Activated CD8-positive, alpha-beta memory T cell treated with anti-CD3 and anti-CD28 coated beads, Interleukin-2, amount 10 ng/mL, durations not matched to agents 7 days and 5 days (primary cell): ENCODE data around the gene PIK3R5. TPM values are rescaled to one million over a fixed set of nuclear protein-coding genes. Genes with fewer than 3 reads are reported as not detected.
"Not testable (repeated sequence)": the region's sequence is repeated elsewhere in the genome, so short reads cannot be mapped to it uniquely, and the experiment has no call there.

Experiments used
- ATAC-seq: fragments of 150-1000 bp; cut with Tn5 transposase; one replicate; pipeline ENCODE4 v1.10.0; 2021; ENCODE audit warnings: moderate library complexity
- CTCF ChIA-PET: fragments of 350-600 bp; sonication (Branson Sonifier 250); formaldehyde crosslinking; loops from one replicate; lab custom pipeline; 2021; ENCODE audit warnings: antibody characterized with exemption; lab: Charles Lee
- DNase-seq: peaks from one replicate; pipeline ENCODE4 v3.0.0-alpha.2; 2020
- H3K27ac Mint-ChIP-seq: one replicate; pipeline ENCODE4 v1.8.0; 2021; ENCODE audit warnings: mild to moderate bottlenecking, mixed read lengths
- H3K27me3 Mint-ChIP-seq: one replicate; pipeline ENCODE4 v1.8.0; 2021; ENCODE audit warnings: mixed read lengths
- H3K36me3 Mint-ChIP-seq: one replicate; pipeline ENCODE4 v1.8.0; 2021; ENCODE audit warnings: mild to moderate bottlenecking, mixed read lengths
- H3K4me1 Mint-ChIP-seq: one replicate; pipeline ENCODE4 v1.8.0; 2021; ENCODE audit warnings: mixed read lengths
- H3K4me3 Mint-ChIP-seq: one replicate; pipeline ENCODE4 v1.8.0; 2021; ENCODE audit warnings: mild to moderate bottlenecking, moderate library complexity, mixed read lengths
- H3K9me3 Mint-ChIP-seq: one replicate; pipeline ENCODE4 v1.8.0; 2022; ENCODE audit warnings: low read depth, mixed read lengths
- total RNA-seq, 2 experiments: library from RNA; stranded (reverse); gene quantifications; one replicate each; pipeline ENCODE4 v1.2.3, GENCODE V29; 2021

PIK3R5 gene
- total RNA-seq, 2 experiments from 2014 or later = 48.9 to 51.2 TPM

DNA sequence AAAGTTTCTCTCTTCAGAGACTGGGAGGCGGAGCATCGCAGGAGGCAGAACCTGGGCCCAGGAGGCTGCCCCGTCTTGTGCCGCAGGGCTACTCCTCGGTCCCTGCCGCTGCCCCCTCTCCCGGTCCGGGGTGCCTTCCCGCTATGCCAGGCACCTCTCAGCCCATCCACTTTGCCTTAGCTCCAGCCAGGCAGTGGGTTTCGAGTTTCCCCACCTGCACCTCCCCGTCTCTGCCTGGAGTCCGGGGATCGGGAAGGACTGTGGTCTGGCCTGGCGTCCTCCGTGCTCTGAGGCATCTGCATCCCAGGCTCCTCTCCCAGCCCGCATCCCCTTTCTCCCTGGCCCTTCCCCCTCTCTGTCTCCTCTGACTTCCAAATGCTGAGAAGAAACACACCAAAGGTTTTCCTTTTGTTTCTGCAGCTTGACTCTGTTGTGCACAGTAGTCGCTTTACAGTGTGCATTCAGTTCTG, 71.3 kb downstream of the PIK3R5 start:
- H3K27me3 Mint-ChIP-seq = no peaks in the 10 kb centered on the region
- peaks cover 38% of the 10 kb centered on the region for H3K36me3 Mint-ChIP-seq
- no peaks in the 10 kb centered on the region for H3K9me3 Mint-ChIP-seq
- CTCF ChIA-PET = interaction anchor here (0.8 to 3.4 kb wide), 8 partner anchors 10 to 102 kb away, joined by 3 to 18 read pairs (median 5); partner anchors contain the start of gene PIK3R6
- DNase-seq = no peak
- no peak overlapping the region for H3K4me3 Mint-ChIP-seq
- H3K27ac Mint-ChIP-seq = no peak overlapping the region
- H3K4me1 Mint-ChIP-seq = peaks cover 54% of the 10 kb centered on the region
- ATAC-seq = no peak

DNA sequence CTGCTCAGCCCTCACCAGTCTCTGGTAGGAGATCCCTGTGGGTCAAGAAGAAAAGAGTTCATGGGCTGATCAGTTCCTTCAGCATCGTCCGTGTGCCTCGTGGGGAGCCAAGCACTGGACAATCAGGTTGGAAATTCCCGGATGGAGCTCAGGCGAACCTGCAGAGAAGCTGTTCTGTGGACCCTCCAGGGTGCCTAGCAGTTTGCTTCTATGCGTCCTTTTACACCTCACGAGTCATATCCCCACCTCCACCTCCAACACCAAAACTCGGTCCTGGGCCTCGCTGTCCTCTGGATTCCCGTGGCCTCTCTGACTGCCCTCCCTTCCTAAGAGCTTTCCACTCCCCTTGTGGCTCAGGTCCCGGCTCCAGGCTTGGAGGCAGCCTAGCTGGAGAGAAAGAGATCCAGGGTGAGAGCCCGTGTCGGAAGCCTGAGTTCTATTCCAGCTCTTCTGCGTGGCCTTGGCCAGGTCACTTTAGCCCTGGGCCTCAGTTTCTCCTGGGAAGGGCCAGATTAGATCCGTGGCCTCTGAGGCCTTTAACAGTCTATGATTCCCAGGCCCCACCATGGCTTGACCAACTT, 71.8 kb downstream of the PIK3R5 start:
- CTCF ChIA-PET = interaction anchor here (1.2 to 3.4 kb wide), 4 partner anchors 11 to 102 kb away, joined by 3 to 18 read pairs (median 6); no protein-coding TSS in a partner anchor
- Mint-ChIP-seq H3K36me3 (peaks cover 35% of the 10 kb centered on the region), H3K4me3 (no peak overlapping the region), H3K9me3 (no peaks in the 10 kb centered on the region), H3K27ac (no peak overlapping the region), H3K27me3 (no peaks in the 10 kb centered on the region), H3K4me1 (peaks cover 49% of the 10 kb centered on the region)
- DNase-seq (no peak), ATAC-seq (no peak)

- CTCF ChIA-PET = interaction anchor here (0.8 to 1.4 kb wide), 2 partner anchors 31 to 107 kb away, joined by 3 read pairs; no protein-coding TSS in a partner anchor
- Mint-ChIP-seq H3K27me3 (no peaks in the 10 kb centered on the region), H3K36me3 (peaks cover 32% of the 10 kb centered on the region), H3K4me1 (peaks cover 42% of the 10 kb centered on the region), H3K27ac (peak overlapping the region; percentile 25), H3K9me3 (no peaks in the 10 kb centered on the region), H3K4me3 (no peak overlapping the region)
- ATAC-seq (no peak), DNase-seq (no peak)
Measured at GRCh38 chr17:8893059-8893458, 72.4 kb downstream of the PIK3R5 start.

GRCh38 chr17:8892338-8892690, 73.2 kb downstream of the PIK3R5 start:
- ATAC-seq (peak; percentile 56), DNase-seq (no peak)

GRCh38 chr17:8890671-8891070, 74.8 kb downstream of the PIK3R5 start:
- CTCF ChIA-PET = interaction anchor here (2.0 to 2.2 kb wide), 2 partner anchors 103 to 107 kb away, joined by 4 to 8 read pairs; no protein-coding TSS in a partner anchor
- Mint-ChIP-seq H3K4me1 (peaks cover 25% of the 10 kb centered on the region), H3K36me3 (peaks cover 38% of the 10 kb centered on the region), H3K27me3 (no peaks in the 10 kb centered on the region), H3K4me3 (no peak overlapping the region), H3K27ac (no peak overlapping the region), H3K9me3 (no peaks in the 10 kb centered on the region)
- DNase-seq (no peak), ATAC-seq (no peak)

More at GRCh38 chr17:8892338-8892690, 73.2 kb downstream of the PIK3R5 start:
- H3K27ac Mint-ChIP-seq = peak overlapping the region; percentile 65
- H3K4me3 Mint-ChIP-seq = no peak overlapping the region
- no peaks in the 10 kb centered on the region for H3K9me3 Mint-ChIP-seq
- CTCF ChIA-PET = interaction anchor here (0.7 to 1.4 kb wide), 4 partner anchors 30 to 140 kb away, joined by 3 to 6 read pairs (median 3); no protein-coding TSS in a partner anchor
- no peaks in the 10 kb centered on the region for H3K27me3 Mint-ChIP-seq
- peaks cover 30% of the 10 kb centered on the region for H3K36me3 Mint-ChIP-seq
- peaks cover 36% of the 10 kb centered on the region for H3K4me1 Mint-ChIP-seq

DNA sequence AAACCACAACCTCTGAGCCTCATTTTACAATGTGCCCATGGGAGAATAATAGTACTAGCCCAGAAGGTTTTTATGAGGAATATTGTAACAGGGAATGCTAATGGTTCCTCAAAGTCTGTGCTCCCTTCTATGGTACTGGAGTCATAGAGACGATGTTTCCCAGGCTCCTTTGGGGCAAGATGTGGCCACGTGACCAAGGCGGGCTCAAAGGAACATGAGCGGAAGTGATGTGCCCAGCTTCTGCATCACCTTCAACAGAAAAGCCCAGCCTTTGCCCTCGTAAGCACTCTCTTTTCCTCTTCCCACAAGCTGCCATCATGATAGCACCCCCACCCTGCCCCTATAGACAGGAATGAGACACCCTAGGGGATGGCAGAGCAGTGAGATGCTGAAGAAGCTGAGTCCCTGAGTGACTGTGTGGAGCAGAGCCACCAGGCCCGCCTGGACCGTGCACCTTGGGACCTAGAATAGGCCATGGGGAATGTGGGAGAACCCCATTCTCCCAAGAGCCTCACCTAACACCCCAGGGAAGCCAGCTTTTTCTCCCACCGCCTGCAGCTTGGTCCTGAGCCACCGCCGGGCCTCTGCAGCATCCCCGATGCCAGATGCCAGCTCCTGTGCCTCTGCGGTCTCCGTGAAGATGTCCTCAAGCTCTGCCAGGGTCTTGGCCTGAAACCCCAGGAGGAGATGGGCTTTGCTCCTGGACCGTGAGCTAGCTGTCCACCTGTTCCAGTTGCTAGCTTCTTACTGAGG, 75.9 kb downstream of the PIK3R5 start:
- H3K4me3 Mint-ChIP-seq = no peak overlapping the region
- no peaks in the 10 kb centered on the region for H3K27me3 Mint-ChIP-seq
- CTCF ChIA-PET = interaction anchor here (0.8 to 2.2 kb wide), 4 partner anchors 12 to 144 kb away, joined by 3 to 8 read pairs (median 4); no protein-coding TSS in a partner anchor
- peaks cover 36% of the 10 kb centered on the region for H3K36me3 Mint-ChIP-seq
- H3K9me3 Mint-ChIP-seq = no peaks in the 10 kb centered on the region
- ATAC-seq (no peak), DNase-seq (no peak)
- H3K27ac Mint-ChIP-seq = no peak overlapping the region
- peaks cover 15% of the 10 kb centered on the region for H3K4me1 Mint-ChIP-seq

GRCh38 chr17:8888704-8889302, 76.7 kb downstream of the PIK3R5 start:
- no peaks in the 10 kb centered on the region for H3K9me3 Mint-ChIP-seq
- H3K36me3 Mint-ChIP-seq = peaks cover 41% of the 10 kb centered on the region
- H3K27ac Mint-ChIP-seq = no peak overlapping the region
- H3K27me3 Mint-ChIP-seq = no peaks in the 10 kb centered on the region
- H3K4me3 Mint-ChIP-seq = no peak overlapping the region
- ATAC-seq = no peak
- no peak for DNase-seq
- CTCF ChIA-PET = interaction anchor here (0.8 to 2.2 kb wide), 3 partner anchors 12 to 143 kb away, joined by 3 to 8 read pairs (median 3); no protein-coding TSS in a partner anchor
- peaks cover 12% of the 10 kb centered on the region for H3K4me1 Mint-ChIP-seq

- ATAC-seq (no peak), DNase-seq (no peak)
- CTCF ChIA-PET = interaction anchor here (1.2 to 2.2 kb wide), 2 partner anchors 110 to 142 kb away, joined by 3 to 8 read pairs; no protein-coding TSS in a partner anchor
- peaks cover 44% of the 10 kb centered on the region for H3K36me3 Mint-ChIP-seq
- no peaks in the 10 kb centered on the region for H3K9me3 Mint-ChIP-seq
- peaks cover 12% of the 10 kb centered on the region for H3K4me1 Mint-ChIP-seq
- no peak overlapping the region for H3K4me3 Mint-ChIP-seq
- no peaks in the 10 kb centered on the region for H3K27me3 Mint-ChIP-seq
- H3K27ac Mint-ChIP-seq = no peak overlapping the region
Measured at GRCh38 chr17:8887834-8888703, 77.4 kb downstream of the PIK3R5 start.

GRCh38 chr17:8887301-8887700, 78.2 kb downstream of the PIK3R5 start:
- peaks cover 5% of the 10 kb centered on the region for H3K4me1 Mint-ChIP-seq
- peaks cover 40% of the 10 kb centered on the region for H3K36me3 Mint-ChIP-seq
- ATAC-seq = no peak
- no peaks in the 10 kb centered on the region for H3K27me3 Mint-ChIP-seq
- H3K4me3 Mint-ChIP-seq = no peak overlapping the region
- CTCF ChIA-PET = interaction anchor here (1.6 kb wide), 1 partner anchor 8 kb away, joined by 6 read pairs; no protein-coding TSS in a partner anchor
- DNase-seq = no peak
- H3K9me3 Mint-ChIP-seq = no peaks in the 10 kb centered on the region
- H3K27ac Mint-ChIP-seq = no peak overlapping the region

DNA sequence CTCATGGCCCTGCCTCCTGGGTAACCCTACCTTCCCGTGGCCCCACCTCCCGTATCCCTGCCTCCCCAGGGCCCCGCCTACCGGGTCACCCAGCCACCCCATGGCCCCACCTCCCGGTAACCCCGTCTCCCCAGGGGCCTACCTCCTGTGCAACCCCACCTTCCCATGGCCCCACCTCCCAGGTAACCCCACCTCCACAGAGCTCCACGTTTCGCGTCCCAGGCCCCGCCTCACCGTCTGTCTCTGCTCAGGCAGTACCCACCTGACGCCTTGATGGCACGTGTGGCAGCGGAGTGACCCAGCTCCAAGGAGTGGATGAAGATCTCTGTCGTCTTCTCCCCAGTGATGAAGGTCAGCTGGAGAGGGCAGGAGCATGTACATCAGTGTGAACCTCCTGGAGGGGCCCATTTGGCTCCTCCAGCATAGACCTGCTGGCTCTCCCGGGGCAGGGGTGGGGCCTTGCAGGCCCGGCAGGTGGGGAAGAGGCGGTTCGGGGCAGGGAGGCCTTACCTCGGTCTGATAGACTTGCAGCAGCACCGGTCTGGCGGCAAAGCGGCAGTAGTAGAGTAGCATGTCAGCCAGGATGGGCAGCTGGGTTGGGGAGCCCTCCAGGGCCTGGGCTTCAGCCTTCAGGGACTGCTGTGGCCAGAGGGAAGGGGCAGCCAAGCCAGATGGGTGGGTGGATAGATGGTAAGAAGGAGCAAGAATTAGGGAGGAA, 79.4 kb downstream of the PIK3R5 start:
- peak overlapping the region; percentile 28 for H3K27ac Mint-ChIP-seq
- ATAC-seq = no peak
- H3K9me3 Mint-ChIP-seq = no peaks in the 10 kb centered on the region
- H3K4me3 Mint-ChIP-seq = no peak overlapping the region
- no peaks in the 10 kb centered on the region for H3K4me1 Mint-ChIP-seq
- peaks cover 36% of the 10 kb centered on the region for H3K36me3 Mint-ChIP-seq
- CTCF ChIA-PET = interaction anchor here (1.6 kb wide), 1 partner anchor 9 kb away, joined by 6 read pairs; no protein-coding TSS in a partner anchor
- DNase-seq = no peak
- no peaks in the 10 kb centered on the region for H3K27me3 Mint-ChIP-seq

DNA sequence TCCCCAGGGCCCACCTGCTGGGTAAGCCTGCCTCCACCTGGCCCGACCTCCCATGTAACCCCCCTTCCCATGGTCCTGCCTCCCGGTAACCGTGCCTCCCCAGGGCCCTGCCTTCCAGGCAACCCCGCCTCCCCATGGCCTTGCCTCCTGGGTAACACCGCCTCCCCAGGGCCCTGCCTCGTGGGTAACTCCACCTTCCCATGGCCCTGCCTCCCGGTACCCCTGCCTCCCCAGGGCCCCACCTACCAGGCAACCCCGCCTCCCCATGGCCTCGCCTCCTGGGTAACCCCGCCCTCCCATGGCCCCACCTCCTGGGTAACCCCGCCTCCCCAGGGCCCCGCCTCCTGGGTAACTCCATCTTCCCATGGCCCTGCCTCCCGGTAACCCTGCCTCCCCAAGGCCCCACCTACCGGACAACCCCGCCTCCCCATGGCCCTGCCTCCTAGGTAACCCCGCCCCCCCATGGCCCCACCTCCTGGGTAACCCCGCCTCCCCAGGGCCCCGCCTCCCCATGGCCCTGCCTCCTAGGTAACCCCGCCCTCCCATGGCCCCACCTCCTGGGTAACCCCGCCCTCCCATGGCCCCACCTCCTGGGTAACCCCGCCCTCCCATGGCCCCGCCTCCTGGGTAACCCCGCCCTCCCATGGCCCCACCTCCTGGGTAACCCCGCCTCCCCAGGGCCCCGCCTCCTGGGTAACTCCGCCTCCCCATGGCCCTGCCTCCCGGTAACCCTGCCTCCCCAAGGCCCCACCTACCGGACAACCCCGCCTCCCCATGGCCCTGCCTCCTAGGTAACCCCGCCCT, 80.1 kb downstream of the PIK3R5 start:
- H3K4me1 Mint-ChIP-seq, H3K9me3 Mint-ChIP-seq, H3K4me3 Mint-ChIP-seq, H3K27ac Mint-ChIP-seq, H3K27me3 Mint-ChIP-seq: not testable (repeated sequence)
- DNase-seq (peak; percentile 75), ATAC-seq (peak; percentile 76)
- peaks cover 39% of the 10 kb centered on the region for H3K36me3 Mint-ChIP-seq
- CTCF ChIA-PET = interaction anchor here (1.6 kb wide), 1 partner anchor 10 kb away, joined by 6 read pairs; no protein-coding TSS in a partner anchor
